ENCODE data around the gene CST7. TPM values are rescaled to one million over a fixed set of nuclear protein-coding genes. Genes with fewer than 3 reads are reported as not detected.

CST7 gene
- polyA plus RNA-seq, 1 of the 3 experiments (the other 2 are of a cell fraction): 0.07 TPM

- H3K4me2 ChIP-seq: no peak overlapping the region
- H3K27me3 ChIP-seq (ENCODE audit: insufficient read depth): no peaks in the 10 kb centered on the region
- no peak overlapping the region for H3K9ac ChIP-seq
- H3K4me1 ChIP-seq (ENCODE audit: control insufficient read depth in 1 of 2, insufficient read depth in 2 of 2, low read depth in 1 of 2, low read length in 1 of 2): no peaks in the 10 kb centered on the region
- no peaks in the 10 kb centered on the region for H3K9me3 ChIP-seq
- WGBS (ENCODE audit: low lambda C conversion rate): 92% methylated on average over 4 of the region's 10 CpGs
- H2AFZ ChIP-seq (ENCODE audit: low read depth): no peak overlapping the region
- H3K9me2 ChIP-seq: no peaks in the 10 kb centered on the region
- ChIA-PET CTCF (interaction anchor here (0.7 kb wide), 1 partner anchor 29 kb away, joined by 3 read pairs; no protein-coding TSS in a partner anchor), POLR2A (no interaction called here)
- no peaks in the 10 kb centered on the region for H4K20me1 ChIP-seq (ENCODE audit: insufficient read depth)
- H3F3A ChIP-seq (replicated peaks; ENCODE audit: insufficient read depth): no peaks in the 10 kb centered on the region
- TF ChIP-seq PBX3 (IDR thresholded peaks at IDR 0.05) (no peak), JUND (IDR thresholded peaks at IDR 0.05) (no peak), RXRA (IDR thresholded peaks at IDR 0.05; ENCODE audit: borderline replicate concordance, low read depth) (no peak), MEF2A (IDR thresholded peaks at IDR 0.05; ENCODE audit: borderline replicate concordance, low read depth) (no peak), USF2 (IDR thresholded peaks at IDR 0.05; ENCODE audit: borderline replicate concordance, low read depth, low read length) (no peak), EZH2phosphoT487 (IDR thresholded peaks at IDR 0.05; ENCODE audit: borderline replicate concordance, low read depth) (no peak), MAX (IDR thresholded peaks at IDR 0.05; ENCODE audit: low read depth) (no peak), TEAD4 (IDR thresholded peaks at IDR 0.05; ENCODE audit: borderline replicate concordance, insufficient read depth) (no peak), TAF1 (IDR thresholded peaks at IDR 0.05; ENCODE audit: borderline replicate concordance, low read depth, low read length) (no peak), GATA2 (CRISPR knock-in tag; IDR thresholded peaks at IDR 0.05) (no peak), RCOR1 (IDR thresholded peaks at IDR 0.05; ENCODE audit: low read length) (no peak), SIN3A (IDR thresholded peaks at IDR 0.05; ENCODE audit: borderline replicate concordance, low read depth, low read length) (no peak), YY1 (IDR thresholded peaks at IDR 0.05; ENCODE audit: low read depth) (no peak), NFIC (IDR thresholded peaks at IDR 0.05; ENCODE audit: borderline replicate concordance) (no peak), ELF1 (IDR thresholded peaks at IDR 0.05) (no peak), RAD21 (IDR thresholded peaks at IDR 0.05; ENCODE audit: low read length) (no peak)
- TF ChIP-seq, protein P1, sequence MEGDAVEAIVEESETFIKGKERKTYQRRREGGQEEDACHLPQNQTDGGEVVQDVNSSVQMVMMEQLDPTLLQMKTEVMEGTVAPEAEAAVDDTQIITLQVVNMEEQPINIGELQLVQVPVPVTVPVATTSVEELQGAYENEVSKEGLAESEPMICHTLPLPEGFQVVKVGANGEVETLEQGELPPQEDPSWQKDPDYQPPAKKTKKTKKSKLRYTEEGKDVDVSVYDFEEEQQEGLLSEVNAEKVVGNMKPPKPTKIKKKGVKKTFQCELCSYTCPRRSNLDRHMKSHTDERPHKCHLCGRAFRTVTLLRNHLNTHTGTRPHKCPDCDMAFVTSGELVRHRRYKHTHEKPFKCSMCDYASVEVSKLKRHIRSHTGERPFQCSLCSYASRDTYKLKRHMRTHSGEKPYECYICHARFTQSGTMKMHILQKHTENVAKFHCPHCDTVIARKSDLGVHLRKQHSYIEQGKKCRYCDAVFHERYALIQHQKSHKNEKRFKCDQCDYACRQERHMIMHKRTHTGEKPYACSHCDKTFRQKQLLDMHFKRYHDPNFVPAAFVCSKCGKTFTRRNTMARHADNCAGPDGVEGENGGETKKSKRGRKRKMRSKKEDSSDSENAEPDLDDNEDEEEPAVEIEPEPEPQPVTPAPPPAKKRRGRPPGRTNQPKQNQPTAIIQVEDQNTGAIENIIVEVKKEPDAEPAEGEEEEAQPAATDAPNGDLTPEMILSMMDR (IDR thresholded peaks at IDR 0.05): no peak
- no peak for DNase-seq
- peaks cover 5 to 60% of the 10 kb centered on the region in 2 experiments for H3K36me3 ChIP-seq (replicated peaks in 1 of 2; ENCODE audit: control insufficient read depth in 1 of 2, insufficient read depth in 2 of 2, low read length in 1 of 2)
- H3K79me2 ChIP-seq (ENCODE audit: insufficient read depth): no peaks in the 10 kb centered on the region
- H3K4me3 ChIP-seq (ENCODE audit: low read depth in 2 of 2, low read length in 1 of 2): no peak overlapping the region
- H3K27ac ChIP-seq (ENCODE audit: low read depth in 2 of 2, low read length in 1 of 2): no peak overlapping the region
These were observed 11.3 kb downstream of the CST7 start for GRCh38 chr20:24960302-24960801.

Data from SK-N-SH (cell line).